ENCODE results near the gene LSM4. TPM values are rescaled to one million over a fixed set of nuclear protein-coding genes. Genes with fewer than 3 reads are reported as not detected.
A peak's percentile ranks its signal among the peaks of the same experiment; 100 is the strongest.
"Not testable (repeated sequence)": the region's sequence is repeated elsewhere in the genome, so short reads cannot be mapped to it uniquely, and the experiment has no call there.

The LSM4 gene
- polyA plus RNA-seq (2012; ENCODE audit: insufficient read depth, insufficient read length, low read depth): 534 TPM

DNA sequence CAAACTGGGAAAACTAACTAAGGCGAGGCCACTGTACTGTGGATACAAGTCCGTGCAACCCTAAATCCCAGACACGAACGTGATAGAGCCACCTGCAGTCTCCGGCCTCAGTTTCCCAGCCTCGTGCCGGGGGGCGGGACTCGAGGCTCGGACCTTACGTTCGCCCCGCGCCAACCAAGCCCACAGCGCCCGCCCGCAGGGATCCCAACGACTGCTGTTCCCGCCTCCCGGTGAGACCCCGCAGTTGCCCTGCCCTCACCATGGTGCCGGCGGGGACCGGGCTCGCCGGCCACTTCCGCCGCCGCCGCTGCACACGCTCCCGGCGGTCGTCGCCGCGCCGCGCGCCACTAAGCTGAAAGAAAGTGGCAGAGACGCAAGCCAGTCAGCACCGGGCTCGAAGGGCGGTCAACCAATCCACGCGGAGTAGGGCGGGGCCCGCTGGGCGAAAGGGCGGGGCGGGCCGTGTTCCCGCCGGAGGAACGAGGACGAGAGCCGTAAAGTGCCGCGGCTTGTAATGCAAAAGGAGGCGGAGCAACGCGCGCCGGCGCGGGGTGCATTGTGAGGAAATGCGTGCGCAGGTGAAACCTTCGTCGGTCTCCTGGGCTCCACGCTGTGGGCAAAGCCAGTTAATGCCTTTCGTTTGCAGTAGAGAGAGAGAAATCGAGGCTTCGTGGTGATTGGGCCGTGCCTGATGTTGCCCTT, at the start of gene LSM4:
Gene LSM4, minus strand, starts transcription at position 318 of the 702 bp plus-strand sequence. Its CDS starts 56 bp downstream, at position 262.
- peak; percentile 99 for DNase-seq
- peak within 1 kb of the TSS; percentile 75 for H3K4me3 ChIP-seq (ENCODE audit: low read depth, low read length)
- peaks cover 24% of the 10 kb centered on the region for H3K4me1 ChIP-seq
- no peaks in the 10 kb centered on the region for H3K27me3 ChIP-seq
- H3K36me3 ChIP-seq: peaks cover 4% of the 10 kb centered on the region; the same call in 1 of the 2 replicates
- no peaks in the 10 kb centered on the region; the same call in 1 of the 2 replicates for H3K9me3 ChIP-seq
- TF ChIP-seq, protein P1, sequence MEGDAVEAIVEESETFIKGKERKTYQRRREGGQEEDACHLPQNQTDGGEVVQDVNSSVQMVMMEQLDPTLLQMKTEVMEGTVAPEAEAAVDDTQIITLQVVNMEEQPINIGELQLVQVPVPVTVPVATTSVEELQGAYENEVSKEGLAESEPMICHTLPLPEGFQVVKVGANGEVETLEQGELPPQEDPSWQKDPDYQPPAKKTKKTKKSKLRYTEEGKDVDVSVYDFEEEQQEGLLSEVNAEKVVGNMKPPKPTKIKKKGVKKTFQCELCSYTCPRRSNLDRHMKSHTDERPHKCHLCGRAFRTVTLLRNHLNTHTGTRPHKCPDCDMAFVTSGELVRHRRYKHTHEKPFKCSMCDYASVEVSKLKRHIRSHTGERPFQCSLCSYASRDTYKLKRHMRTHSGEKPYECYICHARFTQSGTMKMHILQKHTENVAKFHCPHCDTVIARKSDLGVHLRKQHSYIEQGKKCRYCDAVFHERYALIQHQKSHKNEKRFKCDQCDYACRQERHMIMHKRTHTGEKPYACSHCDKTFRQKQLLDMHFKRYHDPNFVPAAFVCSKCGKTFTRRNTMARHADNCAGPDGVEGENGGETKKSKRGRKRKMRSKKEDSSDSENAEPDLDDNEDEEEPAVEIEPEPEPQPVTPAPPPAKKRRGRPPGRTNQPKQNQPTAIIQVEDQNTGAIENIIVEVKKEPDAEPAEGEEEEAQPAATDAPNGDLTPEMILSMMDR (IDR thresholded peaks at IDR 0.05; ENCODE audit: low read depth, low read length): peak; percentile 42; the same call in 1 of the 2 replicates

DNA sequence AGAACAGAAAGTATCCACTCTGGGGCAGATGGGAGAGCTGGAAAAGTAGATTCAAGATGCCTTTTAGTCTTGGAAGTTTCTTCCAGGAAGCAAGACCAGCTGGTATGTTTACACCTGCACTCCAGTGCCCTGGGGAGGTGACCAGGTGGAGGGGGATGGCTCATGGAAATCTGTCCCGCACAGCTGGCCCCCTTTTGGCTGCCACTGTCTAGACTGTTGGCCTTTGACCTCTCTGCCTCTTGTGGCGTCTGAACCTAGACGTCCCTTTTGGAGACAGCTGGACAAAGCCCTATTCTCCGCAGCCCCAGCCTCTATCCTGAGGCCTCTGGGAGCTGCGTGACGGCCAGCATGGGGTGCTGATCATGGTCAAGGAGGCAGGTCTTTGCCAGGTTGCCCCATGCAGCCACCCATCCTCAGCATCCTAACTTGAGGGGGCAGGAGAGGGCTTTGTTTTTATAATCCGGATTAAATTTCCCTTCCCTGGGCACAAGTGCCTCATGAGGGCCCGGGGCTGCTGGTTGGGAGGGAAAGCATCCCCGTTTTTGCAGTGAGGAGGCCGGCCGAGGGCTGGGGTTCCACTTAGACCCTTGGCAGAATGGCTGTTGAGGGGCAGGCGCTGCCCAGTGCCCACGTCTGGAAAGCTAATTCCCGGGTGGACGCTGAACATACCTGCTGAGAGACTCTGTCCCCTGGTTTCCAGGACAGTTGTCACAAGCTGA, 45.8 kb upstream of the LSM4 start:
- no peak overlapping the region for H3K4me3 ChIP-seq (ENCODE audit: low read depth, low read length)
- peaks cover 13% of the 10 kb centered on the region for H3K4me1 ChIP-seq
- no peaks in the 10 kb centered on the region for H3K9me3 ChIP-seq
- H3K27me3 ChIP-seq: no peaks in the 10 kb centered on the region
- TF ChIP-seq, protein P1 (IDR thresholded peaks at IDR 0.05; ENCODE audit: low read depth, low read length): no peak
- H3K36me3 ChIP-seq: no peaks in the 10 kb centered on the region
- DNase-seq: no peak

DNA sequence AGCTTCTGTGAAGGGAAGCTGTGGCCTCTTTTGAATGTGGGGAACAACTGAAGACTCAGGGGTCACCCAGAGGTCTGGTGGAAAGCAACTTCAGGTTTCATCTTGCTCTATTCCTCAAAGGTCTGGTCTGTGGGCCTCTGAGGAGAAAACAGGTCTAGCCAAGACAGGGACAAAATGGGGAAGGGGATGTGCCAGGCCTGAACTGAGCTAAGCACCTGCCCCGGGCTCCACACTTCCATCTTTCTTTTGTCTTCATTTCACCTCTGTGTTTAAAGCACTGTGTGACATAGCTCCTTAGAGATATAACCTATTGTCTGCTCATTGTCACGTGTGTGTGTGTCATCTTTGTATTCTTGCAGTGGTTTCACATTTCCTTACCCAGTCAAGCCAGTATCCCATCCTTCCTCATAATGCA, 43.2 kb upstream of the LSM4 start:
- Histone ChIP-seq H3K36me3 (no peaks in the 10 kb centered on the region), H3K9me3 (no peaks in the 10 kb centered on the region), H3K4me1 (peaks cover 10% of the 10 kb centered on the region), H3K4me3 (ENCODE audit: low read depth, low read length) (no peak overlapping the region), H3K27me3 (no peaks in the 10 kb centered on the region)
- TF ChIP-seq, protein P1 (IDR thresholded peaks at IDR 0.05; ENCODE audit: low read depth, low read length): no peak
- no peak for DNase-seq

DNA sequence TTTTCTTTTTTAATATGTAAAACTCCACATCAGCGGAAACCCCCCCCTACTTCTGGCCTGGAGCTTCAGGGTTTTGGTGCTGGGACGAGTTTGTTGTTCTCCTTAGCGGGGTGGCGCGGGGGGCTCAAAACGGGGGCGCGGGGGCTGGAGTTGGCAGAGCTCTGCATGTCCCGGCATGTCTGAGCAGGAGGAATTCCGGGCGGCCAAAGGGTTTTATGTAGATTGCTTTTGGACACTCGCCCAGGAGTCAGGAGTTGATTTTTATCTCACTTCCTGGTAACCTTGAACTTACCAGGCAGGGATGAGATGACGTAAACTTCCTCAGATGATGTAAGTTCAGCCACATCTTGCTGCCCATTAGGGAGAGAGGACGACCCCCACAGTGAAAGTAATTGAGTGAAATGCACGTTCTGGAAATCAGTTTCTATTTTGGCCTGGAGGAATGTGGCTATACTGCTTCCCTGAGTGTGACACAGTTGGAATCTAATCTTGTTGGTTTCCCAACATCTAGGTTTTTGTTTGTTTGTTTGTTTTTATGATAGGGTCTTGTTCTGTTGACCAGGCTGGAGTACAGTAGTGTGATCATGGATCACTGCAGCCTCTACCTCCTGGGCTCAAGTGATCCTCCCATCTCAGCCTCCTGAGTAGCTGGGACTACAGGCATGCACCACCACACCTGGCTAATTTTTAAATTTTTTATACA, 42.1 kb upstream of the LSM4 start:
- no peaks in the 10 kb centered on the region for H3K9me3 ChIP-seq
- H3K4me3 ChIP-seq (ENCODE audit: low read depth, low read length): peak overlapping the region; percentile 25; the same call in 1 of the 2 replicates
- no peaks in the 10 kb centered on the region for H3K36me3 ChIP-seq
- peaks cover 10% of the 10 kb centered on the region for H3K4me1 ChIP-seq
- TF ChIP-seq, protein P1 (IDR thresholded peaks at IDR 0.05; ENCODE audit: low read depth, low read length): no peak
- no peaks in the 10 kb centered on the region for H3K27me3 ChIP-seq
- DNase-seq: peak; percentile 84

DNA sequence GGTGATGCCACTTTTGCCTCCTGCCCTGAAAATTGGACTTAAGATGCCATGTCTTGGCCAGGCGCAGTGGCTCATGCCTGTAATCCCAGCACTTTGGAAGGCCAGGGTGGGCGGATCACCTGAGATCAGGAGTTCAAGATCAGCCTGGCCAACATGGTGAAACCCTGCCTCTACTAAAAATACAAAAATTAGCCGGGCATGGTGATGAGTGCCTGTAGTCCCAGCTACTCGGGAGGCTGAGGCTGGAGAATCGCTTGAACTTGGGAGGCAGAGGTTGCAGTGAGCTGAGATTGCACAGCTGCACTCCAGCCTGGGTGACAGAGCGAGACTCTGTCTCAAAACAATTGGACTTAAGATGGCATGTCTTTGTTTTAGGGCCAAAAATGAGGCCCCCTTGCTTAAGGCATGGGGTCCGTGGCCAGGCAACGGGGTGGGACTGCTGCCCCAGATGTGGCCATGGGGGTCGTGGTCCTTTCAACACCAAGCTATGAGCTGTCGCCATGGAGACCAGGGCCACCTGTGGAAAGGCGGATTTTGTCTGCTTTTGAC, 41.5 kb upstream of the LSM4 start:
- peak overlapping the region; percentile 25; the same call in 1 of the 2 replicates for H3K4me3 ChIP-seq (ENCODE audit: low read depth, low read length)
- H3K36me3 ChIP-seq, H3K4me1 ChIP-seq, H3K9me3 ChIP-seq, H3K27me3 ChIP-seq, DNase-seq: not testable (repeated sequence)

DNA sequence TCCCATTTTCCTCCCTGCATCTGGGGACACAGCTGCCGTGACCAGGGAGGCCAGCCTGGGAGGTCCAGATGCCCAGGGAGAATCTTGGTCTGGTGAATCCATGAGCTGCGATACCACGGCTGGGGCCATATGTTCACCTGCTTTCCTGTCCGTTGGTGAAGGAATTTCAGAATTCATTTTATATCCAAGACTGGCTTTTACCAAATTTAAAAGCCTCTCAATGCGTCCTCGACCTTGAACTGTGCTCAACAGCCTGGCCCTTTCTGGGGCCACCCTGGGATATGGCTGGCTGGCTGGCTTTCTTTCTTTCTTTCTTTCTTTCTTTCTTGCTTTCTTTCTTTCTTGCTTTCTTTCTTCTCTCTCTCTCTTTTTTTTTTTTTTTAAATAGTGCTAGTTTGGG, 40.9 kb upstream of the LSM4 start:
- no peak for DNase-seq
- TF ChIP-seq, protein P1 (IDR thresholded peaks at IDR 0.05; ENCODE audit: low read depth, low read length): no peak
- Histone ChIP-seq H3K27me3 (no peaks in the 10 kb centered on the region), H3K4me3 (ENCODE audit: low read depth, low read length) (no peak overlapping the region), H3K36me3 (no peaks in the 10 kb centered on the region), H3K9me3 (no peaks in the 10 kb centered on the region), H3K4me1 (peaks cover 10% of the 10 kb centered on the region)

All from BE2C (cell line).